OCI-LY7 (cell line): ENCODE measurements around the gene PLEKHA6. TPM values are rescaled to one million over a fixed set of nuclear protein-coding genes. Genes with fewer than 3 reads are reported as not detected.

Experiments used
- BruUV-seq: library from RNA; stranded (reverse); fragments of 400-500 nt; replicated peaks from 2 replicates; lab custom pipeline; 2021; lab: Mats Ljungman, UMichigan
- CTCF ChIA-PET: fragments of 300-600 bp; sonication (Branson Sonifier 250); formaldehyde crosslinking; loops from one replicate; lab custom pipeline; 2022; ENCODE audit warnings: antibody characterized with exemption; ENCODE audit not compliant: unreplicated experiment; lab: Charles Lee
- POLR2A ChIA-PET: fragments of 300-600 bp; sonication (Branson Sonifier 250); formaldehyde crosslinking; loops from one replicate; lab custom pipeline; 2022; ENCODE audit warnings: antibody characterized with exemption; lab: Charles Lee
- DNase-seq: peaks from one replicate; pipeline ENCODE4 v3.0.0-alpha.2; 2015; ENCODE audit warnings: low spot score
- H2AFZ ChIP-seq: fragments of 200-600 bp; sonication (generic), shearing (Covaris generic); 2 replicates; pipeline ENCODE4 v1.6.1; 2014; ENCODE audit warnings: mild to moderate bottlenecking, antibody characterized with exemption, low read length, moderate library complexity
- H3K27ac ChIP-seq: fragments of 200-600 bp; sonication (generic); 2 replicates; pipeline ENCODE4 v1.5.1; 2014; ENCODE audit warnings: mixed run types, low read depth, mild to moderate bottlenecking, moderate library complexity, low read length, inconsistent platforms; ENCODE audit not compliant: poor library complexity, severe bottlenecking
- H3K36me3 ChIP-seq: fragments of 200-600 bp; sonication (generic); 2 replicates; pipeline ENCODE4 v1.6.1; 2014; ENCODE audit warnings: mild to moderate bottlenecking, antibody characterized with exemption, low read length, moderate library complexity, mixed read lengths; ENCODE audit not compliant: insufficient read depth
- H3K4me1 ChIP-seq: fragments of 200-600 bp; sonication (generic); 2 replicates; pipeline ENCODE4 v1.5.1; 2014; ENCODE audit warnings: mild to moderate bottlenecking, low read length; ENCODE audit not compliant: insufficient read depth, poor library complexity, severe bottlenecking
- H3K4me2 ChIP-seq: fragments of 200-600 bp; sonication (generic); 2 replicates; pipeline ENCODE4 v1.6.1; 2014; ENCODE audit warnings: mild to moderate bottlenecking, low read length
- H3K4me3 ChIP-seq: fragments of 200-600 bp; sonication (generic); 2 replicates; pipeline ENCODE4 v1.5.1; 2014; ENCODE audit warnings: mild to moderate bottlenecking, low read depth, low read length; ENCODE audit not compliant: poor library complexity, severe bottlenecking
- H3K79me2 ChIP-seq: fragments of 200-600 bp; sonication (generic); 2 replicates; pipeline ENCODE4 v1.6.1; 2016; ENCODE audit warnings: low read depth, mild to moderate bottlenecking, low read length, moderate library complexity, mixed read lengths; ENCODE audit not compliant: insufficient read depth
- H3K9me2 ChIP-seq: fragments of 200-600 bp; sonication (generic); 2 replicates; pipeline ENCODE4 v1.6.1; 2016; ENCODE audit warnings: mild to moderate bottlenecking, low read length, mixed read lengths; ENCODE audit not compliant: insufficient read depth
- H3K9me3 ChIP-seq: fragments of 200-600 bp; sonication (generic); 2 replicates; pipeline ENCODE4 v1.6.1; 2014; ENCODE audit warnings: mild to moderate bottlenecking, mixed run types, low read length, mixed read lengths
- H4K20me1 ChIP-seq: fragments of 200-600 bp; sonication (generic); 2 replicates; pipeline ENCODE4 v1.6.1; 2014; ENCODE audit warnings: mild to moderate bottlenecking, antibody characterized with exemption, low read length, moderate library complexity, mixed read lengths; ENCODE audit not compliant: insufficient read depth
- CTCF ChIP-seq: fragments of 200-600 bp; sonication (generic); conservative IDR thresholded peaks from 2 replicates; pipeline ENCODE4 v1.5.1; 2014; ENCODE audit warnings: mild to moderate bottlenecking, antibody characterized with exemption, low read length, moderate library complexity, mixed read lengths
- EZH2phosphoT487 ChIP-seq: fragments of 200-600 bp; sonication (generic); IDR thresholded peaks from 2 replicates; pipeline ENCODE4 v1.6.1; 2018; ENCODE audit warnings: low read depth, borderline replicate concordance, mild to moderate bottlenecking, mixed run types, antibody characterized with exemption, low read length, moderate library complexity, mixed read lengths
- intact Hi-C: fragments of 100-400 bp; cut with micrococcal nuclease; formaldehyde crosslinking; loops from one replicate; pipeline ENCODE4 v1.10.0; 2022; ENCODE audit not compliant: unreplicated experiment
- total RNA-seq, 2 experiments: library from RNA; depleted of rRNA in 1 of 2; stranded (reverse); fragments of >200 nt in 1 of 2; shearing (Covaris generic) in 1 of 2; gene quantifications; 2 replicates each; pipeline ENCODE4 v1.2.3, GENCODE V29; 2014 to 2022

Gene PLEKHA6
- total RNA-seq, 2 experiments from 2014 or later = not detected

- H4K20me1 ChIP-seq = no peaks in the 10 kb centered on the region
- intact Hi-C loops = loop anchor here (1.0 kb wide), 1 partner anchor 105 kb away; no protein-coding TSS in a partner anchor
- no TSS peak for BruUV-seq
- ChIA-PET POLR2A (interaction anchor here (0.6 to 0.7 kb wide), 2 partner anchors 70 to 330 kb away, joined by 3 read pairs; no protein-coding TSS in a partner anchor), CTCF (interaction anchor here (0.6 to 0.8 kb wide), 3 partner anchors 10 to 98 kb away, joined by 3 to 4 read pairs (median 3); no protein-coding TSS in a partner anchor)
- peak; percentile 28 for DNase-seq
- TF ChIP-seq EZH2phosphoT487 (no peak), CTCF (peak; percentile 80)
- no peaks in the 10 kb centered on the region for H3K79me2 ChIP-seq
- no peaks in the 10 kb centered on the region for H3K9me2 ChIP-seq
- H3K4me2 ChIP-seq = no peak overlapping the region
- no peak overlapping the region for H3K27ac ChIP-seq
- H3K36me3 ChIP-seq = no peaks in the 10 kb centered on the region
- H3K4me1 ChIP-seq = no peaks in the 10 kb centered on the region
- no peaks in the 10 kb centered on the region for H3K9me3 ChIP-seq
- H3K4me3 ChIP-seq = no peak overlapping the region
- no peak overlapping the region for H2AFZ ChIP-seq
Measured at GRCh38 chr1:204258213-204259115, 101.3 kb downstream of the PLEKHA6 start.

- Histone ChIP-seq H3K27ac (no peak overlapping the region), H3K79me2 (no peaks in the 10 kb centered on the region), H3K4me1 (no peaks in the 10 kb centered on the region), H3K36me3 (no peaks in the 10 kb centered on the region), H3K4me3 (no peak overlapping the region), H3K9me2 (no peaks in the 10 kb centered on the region), H4K20me1 (no peaks in the 10 kb centered on the region), H3K4me2 (no peak overlapping the region), H2AFZ (no peak overlapping the region), H3K9me3 (no peaks in the 10 kb centered on the region)
- ChIA-PET CTCF (no interaction called here), POLR2A (interaction anchor here (0.7 kb wide), 1 partner anchor 71 kb away, joined by 3 read pairs; no protein-coding TSS in a partner anchor)
- no TSS peak for BruUV-seq
- intact Hi-C loops = no loop called here
- DNase-seq = no peak
- TF ChIP-seq CTCF = no peak
- no peak for TF ChIP-seq EZH2phosphoT487
Measured at GRCh38 chr1:204257446-204257845, 102.3 kb downstream of the PLEKHA6 start.
